Left colon (tissue), 2 donors: ENCODE results near the gene EIF2B4. TPM values are rescaled to one million over a fixed set of nuclear protein-coding genes. Genes with fewer than 3 reads are reported as not detected.
"Not testable (repeated sequence)": the region's sequence is repeated elsewhere in the genome, so short reads cannot be mapped to it uniquely, and the experiment has no call there.

Experiments used
- ATAC-seq: fragments of 200-7000 bp; cut with Tn5 transposase; one replicate; pipeline ENCODE4 v1.9.1; 2020; ENCODE audit warnings: mild to moderate bottlenecking, moderate library complexity
- DNase-seq, 2 donors: peaks; one replicate each; pipeline ENCODE4 v3.0.0-alpha.2; 2020
- intact Hi-C, 2 donors: fragments of 100-400 bp; cut with DNase I in 1 of 2; cut with micrococcal nuclease in 1 of 2; formaldehyde crosslinking; loops; one replicate each; pipeline versions ENCODE4 v1.11.2 to v1.14.0; 2022; cut with DNase I, micrococcal nuclease
- total RNA-seq, 2 donors: library from RNA; stranded (reverse); fragmentation: NEBNext Ultra II Directional; extraction: Animal tissue kit (Norgen Biotek cat#: 25700); gene quantifications; one replicate each; pipeline ENCODE4 v1.2.1, GENCODE V29; 2021
- donor health status: DM: no; HTN: no; CAD: no.
- donor health status: DM: yes; HTN: yes; CAD: no.

The EIF2B4 gene
- total RNA-seq, 2 donors from 2014 or later = 33.2 to 36.6 TPM

GRCh38 chr2:27353762-27354596 is 16.2 kb downstream of the EIF2B4 start:
- ATAC-seq = no peak
- DNase-seq = no peak
- intact Hi-C loops = no loop called here

GRCh38 chr2:27353386-27353761 is 16.8 kb downstream of the EIF2B4 start:
- ATAC-seq, intact Hi-C loops, DNase-seq: not testable (repeated sequence)

- intact Hi-C loops = no loop called here
- ATAC-seq = no peak
- DNase-seq = no peak
These were observed 18.1 kb downstream of the EIF2B4 start for GRCh38 chr2:27351802-27352598.

- no peak for ATAC-seq
- no peak for DNase-seq
- intact Hi-C loops = no loop called here
These were observed 19.9 kb downstream of the EIF2B4 start for GRCh38 chr2:27350106-27350693.

- intact Hi-C loops = no loop called here
- no peak for DNase-seq
- ATAC-seq = no peak
These were observed 22.5 kb downstream of the EIF2B4 start for GRCh38 chr2:27347641-27348040.

GRCh38 chr2:27336173-27336572 is 34.0 kb downstream of the EIF2B4 start:
- no peak for DNase-seq
- no peak for ATAC-seq
- intact Hi-C loops = no loop called here

- no peak for ATAC-seq
- intact Hi-C loops = no loop called here
- DNase-seq = no peak
These were observed 34.8 kb downstream of the EIF2B4 start for GRCh38 chr2:27335311-27335710.

- ATAC-seq (no peak), DNase-seq (no peak)
- intact Hi-C loops = no loop called here
These were observed 45.4 kb downstream of the EIF2B4 start for GRCh38 chr2:27324720-27325119.

- intact Hi-C loops = no loop called here
- peak; percentile 20 for ATAC-seq
- no peak for DNase-seq
These were observed 46.4 kb downstream of the EIF2B4 start for GRCh38 chr2:27323596-27324285.

GRCh38 chr2:27322766-27323595 is 47.2 kb downstream of the EIF2B4 start, which contains the start of gene MPV17:
Gene MPV17, minus strand, starts transcription at chr2:27323097. Its CDS starts 580 bp downstream, at chr2:27322517.
- peak; percentile 95 to 96 for DNase-seq
- ATAC-seq = peak; percentile 96
- intact Hi-C loops = no loop called here

- intact Hi-C loops = no loop called here
- DNase-seq = peak in 1 of 2 donors; percentile 28
These were observed 47.8 kb downstream of the EIF2B4 start for GRCh38 chr2:27322301-27322765.

GRCh38 chr2:27320958-27321543 is 49.1 kb downstream of the EIF2B4 start:
- DNase-seq (peak; percentile 45 to 76), ATAC-seq (peak; percentile 67)
- intact Hi-C loops = no loop called here

More at GRCh38 chr2:27322301-27322765, 47.8 kb downstream of the EIF2B4 start:
- peak; percentile 16 for ATAC-seq

GRCh38 chr2:27319839-27320238 is 50.3 kb downstream of the EIF2B4 start:
- intact Hi-C loops, DNase-seq, ATAC-seq: not testable (repeated sequence)

GRCh38 chr2:27316655-27317412 is 53.3 kb downstream of the EIF2B4 start:
- no peak for ATAC-seq
- no peak for DNase-seq
- intact Hi-C loops = no loop called here

GRCh38 chr2:27315122-27315521 is 55.0 kb downstream of the EIF2B4 start:
- intact Hi-C loops = no loop called here
- ATAC-seq (no peak), DNase-seq (no peak)

GRCh38 chr2:27314709-27315108 is 55.4 kb downstream of the EIF2B4 start:
- intact Hi-C loops = no loop called here
- DNase-seq (no peak), ATAC-seq (no peak)
